ENCODE results near the gene C2orf42. TPM values are rescaled to one million over a fixed set of nuclear protein-coding genes. Genes with fewer than 3 reads are reported as not detected.

The C2orf42 gene
- total RNA-seq, 6 experiments from 2014 or later = 10.9 to 22.5 (median 16.7) TPM

DNA sequence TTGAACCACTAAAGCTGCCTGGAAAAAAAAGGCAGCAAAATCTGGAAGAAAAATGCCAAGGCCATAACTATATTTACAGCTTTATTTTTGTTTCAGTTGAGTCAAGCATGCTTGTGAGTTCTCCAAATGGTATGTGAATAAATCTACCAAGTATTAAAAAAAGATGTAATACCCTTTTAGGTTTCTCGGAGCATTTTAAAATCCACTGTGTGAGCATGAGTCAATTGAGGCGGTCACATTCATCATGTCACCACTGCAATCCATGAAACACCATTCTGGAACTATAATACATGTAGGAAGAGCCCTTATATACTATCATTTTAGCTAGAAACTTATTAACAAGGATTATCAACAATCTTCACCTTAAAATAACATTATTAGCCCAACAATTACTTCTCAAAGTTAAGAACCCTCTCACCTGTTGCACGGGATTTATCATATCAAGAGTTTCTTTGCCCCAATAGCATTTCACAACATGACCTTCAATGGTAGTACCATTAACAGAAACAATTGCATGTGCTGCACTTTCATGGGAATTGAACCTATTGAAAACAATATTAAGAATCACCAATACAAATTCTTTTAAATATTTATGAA, 24.2 kb upstream of the C2orf42 start:
- Histone ChIP-seq H3K4me1 (no peaks in the 10 kb centered on the region), H3K36me3 (peaks cover 0 to 41% (median 19%) of the 10 kb centered on the region in 4 donors), H3K27me3 (no peaks in the 10 kb centered on the region), H3K9me3 (no peaks in the 10 kb centered on the region), H3K27ac (no peak overlapping the region), H3K4me3 (no peak overlapping the region)
- ATAC-seq (no peak), DNase-seq (no peak)
- TF ChIP-seq, protein P1, sequence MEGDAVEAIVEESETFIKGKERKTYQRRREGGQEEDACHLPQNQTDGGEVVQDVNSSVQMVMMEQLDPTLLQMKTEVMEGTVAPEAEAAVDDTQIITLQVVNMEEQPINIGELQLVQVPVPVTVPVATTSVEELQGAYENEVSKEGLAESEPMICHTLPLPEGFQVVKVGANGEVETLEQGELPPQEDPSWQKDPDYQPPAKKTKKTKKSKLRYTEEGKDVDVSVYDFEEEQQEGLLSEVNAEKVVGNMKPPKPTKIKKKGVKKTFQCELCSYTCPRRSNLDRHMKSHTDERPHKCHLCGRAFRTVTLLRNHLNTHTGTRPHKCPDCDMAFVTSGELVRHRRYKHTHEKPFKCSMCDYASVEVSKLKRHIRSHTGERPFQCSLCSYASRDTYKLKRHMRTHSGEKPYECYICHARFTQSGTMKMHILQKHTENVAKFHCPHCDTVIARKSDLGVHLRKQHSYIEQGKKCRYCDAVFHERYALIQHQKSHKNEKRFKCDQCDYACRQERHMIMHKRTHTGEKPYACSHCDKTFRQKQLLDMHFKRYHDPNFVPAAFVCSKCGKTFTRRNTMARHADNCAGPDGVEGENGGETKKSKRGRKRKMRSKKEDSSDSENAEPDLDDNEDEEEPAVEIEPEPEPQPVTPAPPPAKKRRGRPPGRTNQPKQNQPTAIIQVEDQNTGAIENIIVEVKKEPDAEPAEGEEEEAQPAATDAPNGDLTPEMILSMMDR (IDR thresholded peaks at IDR 0.05) = no peak
- no peak for TF ChIP-seq POLR2A (IDR thresholded peaks at IDR 0.05)
- 86% methylated on average over 3 of the region's 3 CpGs for WGBS (ENCODE audit: insufficient coverage, low coverage, low lambda C conversion rate, missing lambda C conversion rate)
- intact Hi-C loops (cut with DNase I) = no loop called here

DNA sequence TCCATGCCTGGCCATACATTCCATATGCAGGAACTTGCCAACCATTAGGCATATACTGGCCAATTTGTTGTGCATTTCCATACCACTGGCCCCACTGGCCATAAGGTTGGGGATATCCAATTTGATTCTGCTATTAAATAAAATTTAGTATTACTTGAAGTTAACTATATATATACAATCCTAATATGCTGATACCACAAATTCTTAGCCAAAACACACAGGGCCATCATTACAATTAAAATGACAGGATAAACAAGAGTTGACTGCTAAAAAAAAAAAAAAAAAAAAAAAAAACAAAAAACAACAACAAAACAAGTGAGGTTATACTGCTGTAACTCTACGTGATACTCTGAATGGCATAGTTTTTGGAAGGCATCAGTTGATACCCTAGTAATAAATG, 23.5 kb upstream of the C2orf42 start:
- Histone ChIP-seq H3K27ac (no peak overlapping the region), H3K27me3 (no peaks in the 10 kb centered on the region), H3K4me1 (no peaks in the 10 kb centered on the region), H3K4me3 (no peak overlapping the region), H3K9me3 (no peaks in the 10 kb centered on the region), H3K36me3 (peaks cover 0 to 36% (median 15%) of the 10 kb centered on the region in 4 donors)
- ATAC-seq (no peak), DNase-seq (no peak)
- intact Hi-C loops (cut with DNase I) = no loop called here
- TF ChIP-seq POLR2A (IDR thresholded peaks at IDR 0.05) = no peak
- TF ChIP-seq, protein P1 (IDR thresholded peaks at IDR 0.05) = no peak
- 93% methylated on average over 1 of the region's 1 CpG for WGBS (ENCODE audit: insufficient coverage, low coverage, low lambda C conversion rate, missing lambda C conversion rate)

DNA sequence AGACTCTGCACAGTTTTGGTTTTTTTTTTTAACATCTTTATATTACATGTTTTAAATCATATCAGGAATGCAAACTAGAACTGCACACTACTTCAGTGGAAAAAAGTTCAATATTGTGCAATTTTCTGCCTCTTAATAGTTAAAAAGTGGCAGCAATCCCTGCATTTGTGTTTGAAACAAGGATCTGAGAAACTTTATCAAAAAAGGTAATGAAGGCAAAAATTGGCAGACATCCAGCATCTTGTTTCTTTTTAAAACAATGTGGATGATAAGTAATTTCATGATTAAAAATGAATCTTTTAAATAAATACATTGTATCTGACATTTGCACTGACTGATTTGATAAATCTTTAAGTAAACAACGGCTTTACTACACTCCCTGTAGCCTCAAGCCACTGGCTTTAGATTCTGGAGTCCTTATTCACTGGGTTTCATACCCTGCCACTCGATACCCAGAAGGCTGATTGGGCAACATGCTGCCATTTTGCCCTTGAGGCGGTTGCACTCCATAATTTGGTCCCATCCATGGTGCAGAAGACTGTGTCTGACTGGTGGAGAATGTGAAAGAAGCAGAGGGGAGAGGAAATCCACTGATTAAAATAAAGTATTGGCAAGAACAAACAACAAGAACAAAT, 21.6 kb upstream of the C2orf42 start:
- intact Hi-C loops (cut with DNase I) = no loop called here
- Histone ChIP-seq H3K4me1 (no peaks in the 10 kb centered on the region), H3K9me3 (no peaks in the 10 kb centered on the region), H3K4me3 (no peak overlapping the region), H3K27me3 (no peaks in the 10 kb centered on the region), H3K27ac (no peak overlapping the region), H3K36me3 (peaks cover 0 to 36% (median 8%) of the 10 kb centered on the region in 4 donors)
- 85% methylated on average over 3 of the region's 3 CpGs for WGBS (ENCODE audit: insufficient coverage, low coverage, low lambda C conversion rate, missing lambda C conversion rate)
- DNase-seq (no peak), ATAC-seq (no peak)
- TF ChIP-seq, protein P1 (IDR thresholded peaks at IDR 0.05) = no peak
- no peak for TF ChIP-seq POLR2A (IDR thresholded peaks at IDR 0.05)

DNA sequence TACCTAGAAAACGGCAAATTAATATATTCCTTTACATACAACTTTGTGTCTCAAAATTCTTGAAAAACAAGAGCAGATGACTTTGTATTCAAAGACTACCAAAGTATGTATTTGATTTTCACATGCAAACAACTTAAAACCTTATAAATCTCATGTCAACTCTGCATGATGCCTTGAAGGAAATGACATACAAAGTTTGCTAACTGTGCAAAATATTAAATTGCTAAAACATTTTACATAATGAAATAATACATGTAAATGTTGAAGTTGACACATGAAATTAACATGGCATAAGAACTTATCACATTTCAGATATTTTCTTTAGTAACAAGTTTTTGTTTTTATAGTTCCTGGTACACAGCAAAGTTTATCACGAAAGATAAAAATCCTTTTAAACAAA, 20.8 kb upstream of the C2orf42 start:
- Histone ChIP-seq H3K36me3 (peaks cover 0 to 30% (median 8%) of the 10 kb centered on the region in 4 donors), H3K4me1 (no peaks in the 10 kb centered on the region), H3K27ac (no peak overlapping the region), H3K4me3 (no peak overlapping the region), H3K9me3 (no peaks in the 10 kb centered on the region), H3K27me3 (no peaks in the 10 kb centered on the region)
- WGBS (ENCODE audit: insufficient coverage, low coverage, low lambda C conversion rate, missing lambda C conversion rate) = 82% methylated on average over 2 of the region's 2 CpGs
- intact Hi-C loops (cut with DNase I) = no loop called here
- ATAC-seq (no peak), DNase-seq (no peak)
- TF ChIP-seq POLR2A (IDR thresholded peaks at IDR 0.05) = no peak
- TF ChIP-seq, protein P1 (IDR thresholded peaks at IDR 0.05) = no peak

All from right lobe of liver (tissue), 6 donors.